ENCODE data around the gene TMED10.

DNA sequence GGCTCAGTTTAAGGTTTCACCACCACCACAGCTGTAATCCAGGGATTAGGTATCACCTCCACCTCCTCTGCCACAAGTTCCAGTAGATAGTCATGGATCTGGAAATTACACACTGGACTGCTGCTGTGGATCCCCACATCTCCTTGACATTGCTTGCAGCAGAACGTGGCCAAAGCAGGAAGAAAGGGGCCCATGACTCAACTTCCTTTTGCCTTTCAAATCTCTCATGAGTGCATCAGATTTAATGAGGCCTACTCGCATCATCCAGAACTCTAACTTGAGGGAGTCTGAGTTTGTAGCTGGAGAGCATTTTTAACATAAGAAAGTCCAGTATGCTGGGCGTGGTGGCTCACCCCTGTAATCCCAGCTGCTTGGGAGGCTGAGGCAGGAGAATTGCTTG, 29.2 kb upstream of the TMED10 start:
- TF ChIP-seq, protein P1, sequence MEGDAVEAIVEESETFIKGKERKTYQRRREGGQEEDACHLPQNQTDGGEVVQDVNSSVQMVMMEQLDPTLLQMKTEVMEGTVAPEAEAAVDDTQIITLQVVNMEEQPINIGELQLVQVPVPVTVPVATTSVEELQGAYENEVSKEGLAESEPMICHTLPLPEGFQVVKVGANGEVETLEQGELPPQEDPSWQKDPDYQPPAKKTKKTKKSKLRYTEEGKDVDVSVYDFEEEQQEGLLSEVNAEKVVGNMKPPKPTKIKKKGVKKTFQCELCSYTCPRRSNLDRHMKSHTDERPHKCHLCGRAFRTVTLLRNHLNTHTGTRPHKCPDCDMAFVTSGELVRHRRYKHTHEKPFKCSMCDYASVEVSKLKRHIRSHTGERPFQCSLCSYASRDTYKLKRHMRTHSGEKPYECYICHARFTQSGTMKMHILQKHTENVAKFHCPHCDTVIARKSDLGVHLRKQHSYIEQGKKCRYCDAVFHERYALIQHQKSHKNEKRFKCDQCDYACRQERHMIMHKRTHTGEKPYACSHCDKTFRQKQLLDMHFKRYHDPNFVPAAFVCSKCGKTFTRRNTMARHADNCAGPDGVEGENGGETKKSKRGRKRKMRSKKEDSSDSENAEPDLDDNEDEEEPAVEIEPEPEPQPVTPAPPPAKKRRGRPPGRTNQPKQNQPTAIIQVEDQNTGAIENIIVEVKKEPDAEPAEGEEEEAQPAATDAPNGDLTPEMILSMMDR (conservative IDR thresholded peaks at IDR 0.05; ENCODE audit: low read depth, low read length) = no peak
- no peak for TF ChIP-seq EZH2phosphoT487 (IDR thresholded peaks at IDR 0.05; ENCODE audit: borderline replicate concordance, low read length)
